Renal cortical epithelial cell (primary cell): ENCODE results near the gene PRKAG3. TPM values are rescaled to one million over a fixed set of nuclear protein-coding genes. Genes with fewer than 3 reads are reported as not detected.
"Not testable (repeated sequence)": the region's sequence is repeated elsewhere in the genome, so short reads cannot be mapped to it uniquely, and the experiment has no call there.

ENCODE experiments used
- DNase-seq: peaks from one replicate; pipeline ENCODE4 v3.0.0-alpha.2; 2011; ENCODE audit warnings: low read depth
- total RNA-seq: library from RNA; depleted of rRNA; stranded (reverse); fragments of >200 nt; gene quantifications from 2 replicates; pipeline ENCODE4 v1.2.3, GENCODE V29; 2014

PRKAG3 gene
- total RNA-seq, 1 donor from 2014 or later, result not detected

GRCh38 chr2:218863021-218863520 lies 31.5 kb upstream of the PRKAG3 start:
- DNase-seq, result no peak

- no peak for DNase-seq
These were observed 30.2 kb upstream of the PRKAG3 start for GRCh38 chr2:218861645-218862318.

GRCh38 chr2:218860950-218861381 lies 29.4 kb upstream of the PRKAG3 start:
- peak; percentile 47 for DNase-seq

GRCh38 chr2:218859988-218860831 lies 28.6 kb upstream of the PRKAG3 start:
- no peak for DNase-seq

GRCh38 chr2:218859556-218859987 lies 28.0 kb upstream of the PRKAG3 start, which contains the start of gene WNT6:
Gene WNT6 (plus strand): TSS chr2:218859805. CDS start chr2:218860038, 233 bp downstream.
- DNase-seq, result no peak

- DNase-seq, result no peak
These were observed 27.3 kb upstream of the PRKAG3 start for GRCh38 chr2:218858671-218859555.

- no peak for DNase-seq
These were observed 26.5 kb upstream of the PRKAG3 start for GRCh38 chr2:218858138-218858445.

GRCh38 chr2:218857371-218858137 lies 26.0 kb upstream of the PRKAG3 start:
- DNase-seq, result no peak

GRCh38 chr2:218856896-218857243 lies 25.3 kb upstream of the PRKAG3 start:
- no peak for DNase-seq

- DNase-seq, result no peak
These were observed 24.7 kb upstream of the PRKAG3 start for GRCh38 chr2:218856167-218856895.

GRCh38 chr2:218855305-218856166 lies 23.9 kb upstream of the PRKAG3 start:
- no peak for DNase-seq

- no peak for DNase-seq
These were observed 23.3 kb upstream of the PRKAG3 start for GRCh38 chr2:218854860-218855259.

- peak; percentile 85 for DNase-seq
These were observed 22.2 kb upstream of the PRKAG3 start for GRCh38 chr2:218853766-218854165.

GRCh38 chr2:218852911-218853667 lies 21.5 kb upstream of the PRKAG3 start:
- DNase-seq, result peak; percentile 53

- DNase-seq, result no peak
These were observed 19.7 kb upstream of the PRKAG3 start for GRCh38 chr2:218851286-218851685.

- no peak for DNase-seq
These were observed 19.2 kb upstream of the PRKAG3 start for GRCh38 chr2:218850796-218851195.

GRCh38 chr2:218849721-218850120 lies 18.1 kb upstream of the PRKAG3 start:
- DNase-seq, result no peak

- not testable (repeated sequence) for DNase-seq
These were observed 15.4 kb upstream of the PRKAG3 start for GRCh38 chr2:218846963-218847362.

GRCh38 chr2:218844334-218844733 lies 12.7 kb upstream of the PRKAG3 start:
- not testable (repeated sequence) for DNase-seq
